Cortex of kidney (tissue), 1 donor: ENCODE results near the gene PHACTR1.

Source experiments
- DNase-seq: peaks from one replicate; lab custom pipeline; 2025; lab: John Stamatoyannopoulos, UW

The PHACTR1 gene

GRCh38 chr6:13074415-13075140 is 358.0 kb downstream of the PHACTR1 start:
- DNase-seq: no peak

- DNase-seq: no peak
Observed at GRCh38 chr6:13075141-13075845, 358.7 kb downstream of the PHACTR1 start.

GRCh38 chr6:13076575-13076974 is 360.0 kb downstream of the PHACTR1 start:
- DNase-seq: no peak

- no peak for DNase-seq
Observed at GRCh38 chr6:13077117-13077516, 360.6 kb downstream of the PHACTR1 start.

- no peak for DNase-seq
Observed at GRCh38 chr6:13079096-13079723, 362.6 kb downstream of the PHACTR1 start.

GRCh38 chr6:13080462-13081188 is 364.1 kb downstream of the PHACTR1 start:
- no peak for DNase-seq

- DNase-seq: no peak
Observed at GRCh38 chr6:13081189-13081563, 364.6 kb downstream of the PHACTR1 start.

GRCh38 chr6:13089296-13089994 is 372.9 kb downstream of the PHACTR1 start:
- DNase-seq: no peak

- DNase-seq: no peak
Observed at GRCh38 chr6:13091192-13091591, 374.6 kb downstream of the PHACTR1 start.

- DNase-seq: no peak
Observed at GRCh38 chr6:13094781-13095425, 378.3 kb downstream of the PHACTR1 start.

GRCh38 chr6:13096084-13096483 is 379.5 kb downstream of the PHACTR1 start:
- DNase-seq: no peak

- no peak for DNase-seq
Observed at GRCh38 chr6:13097454-13097853, 380.9 kb downstream of the PHACTR1 start.

GRCh38 chr6:13098006-13098405 is 381.4 kb downstream of the PHACTR1 start:
- DNase-seq: no peak

GRCh38 chr6:13098793-13099570 is 382.4 kb downstream of the PHACTR1 start:
- DNase-seq: no peak

- DNase-seq: no peak
Observed at GRCh38 chr6:13099771-13100170, 383.2 kb downstream of the PHACTR1 start.

- DNase-seq: no peak
Observed at GRCh38 chr6:13101409-13101808, 384.8 kb downstream of the PHACTR1 start.

GRCh38 chr6:13101985-13102384 is 385.4 kb downstream of the PHACTR1 start:
- no peak for DNase-seq

GRCh38 chr6:13103169-13103568 is 386.6 kb downstream of the PHACTR1 start:
- no peak for DNase-seq

GRCh38 chr6:13105139-13105538 is 388.6 kb downstream of the PHACTR1 start:
- no peak for DNase-seq

GRCh38 chr6:13112921-13113320 is 396.4 kb downstream of the PHACTR1 start:
- no peak for DNase-seq

- DNase-seq: no peak
Observed at GRCh38 chr6:13113376-13113775, 396.8 kb downstream of the PHACTR1 start.
